B cell (primary cell): ENCODE results near the gene ECHDC1. TPM values are rescaled to one million over a fixed set of nuclear protein-coding genes. Genes with fewer than 3 reads are reported as not detected.

Experiments
- ATAC-seq: fragments of 200-7000 bp; cut with Tn5 transposase; one replicate; pipeline ENCODE4 v1.10.0; 2021; ENCODE audit warnings: low read depth, mild to moderate bottlenecking, moderate number of reproducible peaks, moderate library complexity
- CTCF ChIA-PET: fragments of 350-600 bp; sonication (Branson Sonifier 250); formaldehyde crosslinking; loops from one replicate; lab custom pipeline; 2021; ENCODE audit warnings: antibody characterized with exemption, inconsistent platforms; lab: Charles Lee
- POLR2A ChIA-PET: fragments of 350-600 bp; sonication (Branson Sonifier 250); formaldehyde crosslinking; loops from one replicate; lab custom pipeline; 2021; ENCODE audit warnings: antibody characterized with exemption; lab: Charles Lee
- DNase-seq: peaks from one replicate; pipeline ENCODE4 v3.0.0; 2013
- H2AFZ ChIP-seq: 2 replicates; pipeline ENCODE4 v1.6.1; 2012; ENCODE audit warnings: mild to moderate bottlenecking, low read depth, low read length; ENCODE audit not compliant: insufficient read depth, poor library complexity, severe bottlenecking
- H3K27ac ChIP-seq, 2 donors: 1 replicate in 1 of 2; 2 replicates in 1 of 2; pipeline ENCODE4 v1.5.1; 2012 to 2013; ENCODE audit warnings: low read length in 2 of 2, mild to moderate bottlenecking in 2 of 2, moderate library complexity in 1 of 2
- H3K27me3 ChIP-seq, 4 experiments: fragments of 200-600 bp in 1 of 4; sonication (generic) in 1 of 4; replicated peaks in 1 of 4; 1 replicate in 2 of 4; 2 replicates in 2 of 4; pipeline versions ENCODE4 v1.6.1 to v1.7.0; 2013 to 2016; ENCODE audit warnings: low read length in 3 of 4, mild to moderate bottlenecking in 2 of 4, mixed read lengths in 1 of 4, moderate library complexity in 1 of 4; ENCODE audit not compliant: insufficient read depth in 4 of 4, control insufficient read depth in 3 of 4; ENCODE audit errors: control extremely low read depth in 1 of 4
- H3K36me3 ChIP-seq, 2 experiments: replicated peaks in 1 of 2; 1 replicate in 1 of 2; 2 replicates in 1 of 2; pipeline versions ENCODE4 v1.6.1 to v1.7.1; 2013; ENCODE audit warnings: low read length in 1 of 2; ENCODE audit not compliant: insufficient read depth in 2 of 2, control insufficient read depth in 1 of 2; ENCODE audit errors: control extremely low read depth in 1 of 2, extremely low read depth in 1 of 2
- H3K4me1 ChIP-seq, 2 donors: fragments of 200-600 bp in 1 of 2; sonication (generic) in 1 of 2; 1 replicate in 1 of 2; 2 replicates in 1 of 2; pipeline versions ENCODE4 v1.5.1 to v1.6.1; 2013 to 2017; ENCODE audit warnings: low read length in 2 of 2; ENCODE audit not compliant: control insufficient read depth in 2 of 2, insufficient read depth in 2 of 2
- H3K4me2 ChIP-seq: replicated peaks from 2 replicates; pipeline ENCODE3; 2012; ENCODE audit warnings: mild to moderate bottlenecking, low read depth, low read length; ENCODE audit not compliant: poor library complexity, severe bottlenecking
- H3K4me3 ChIP-seq, 5 experiments: fragments of 200-600 bp in 1 of 5; sonication (generic) in 1 of 5; 1 replicate in 3 of 5; 2 replicates in 2 of 5; pipeline versions ENCODE4 v1.5.1 to v1.7.0; 2011 to 2016; ENCODE audit warnings: low read length in 4 of 5, mild to moderate bottlenecking in 4 of 5, low read depth in 2 of 5, control low read depth in 1 of 5, moderate library complexity in 1 of 5; ENCODE audit not compliant: insufficient read depth in 1 of 5; ENCODE audit errors: control extremely low read depth in 1 of 5, extremely low read depth in 1 of 5
- H3K79me2 ChIP-seq: fragments of 200-600 bp; sonication (generic); one replicate; pipeline ENCODE4 v1.6.0; 2016; ENCODE audit warnings: low read length; ENCODE audit not compliant: control insufficient read depth, insufficient read depth
- H3K9ac ChIP-seq: fragments of 200-600 bp; sonication (generic); 2 replicates; pipeline ENCODE4 v1.6.1; 2017; ENCODE audit warnings: mild to moderate bottlenecking, low read length, moderate library complexity
- H3K9me3 ChIP-seq, 3 donors: one replicate each; pipeline versions ENCODE4 v1.6.1 to v1.7.1; 2013; ENCODE audit warnings: low read length in 2 of 3; ENCODE audit not compliant: control insufficient read depth in 2 of 3, insufficient read depth in 1 of 3; ENCODE audit errors: control extremely low read depth in 1 of 3
- H4K20me1 ChIP-seq: 2 replicates; pipeline ENCODE4 v1.6.0; 2012; ENCODE audit warnings: mild to moderate bottlenecking, low read length; ENCODE audit not compliant: insufficient read depth, control insufficient read depth, poor library complexity, severe bottlenecking
- H3K27ac Mint-ChIP-seq: one replicate; pipeline ENCODE4 v1.8.0; 2021; ENCODE audit warnings: mixed read lengths
- H3K27me3 Mint-ChIP-seq: one replicate; pipeline ENCODE4 v1.8.0; 2021; ENCODE audit warnings: mixed read lengths
- H3K4me1 Mint-ChIP-seq: one replicate; pipeline ENCODE4 v1.8.0; 2021; ENCODE audit warnings: mixed read lengths
- H3K4me3 Mint-ChIP-seq: one replicate; pipeline ENCODE4 v1.8.0; 2021; ENCODE audit warnings: mixed read lengths
- H3K9me3 Mint-ChIP-seq: one replicate; pipeline ENCODE4 v1.8.0; 2022; ENCODE audit warnings: mixed read lengths; ENCODE audit not compliant: insufficient read depth
- CTCF ChIP-seq: fragments of 200-600 bp; IDR thresholded peaks from one replicate; pipeline ENCODE4 v1.8.0; 2022; ENCODE audit warnings: antibody characterized with exemption, mild to moderate bottlenecking
- EZH2 ChIP-seq: IDR thresholded peaks from 2 replicates; pipeline ENCODE4 v1.6.1; 2012; ENCODE audit warnings: borderline replicate concordance, low read depth, mild to moderate bottlenecking, moderate library complexity, low read length; ENCODE audit not compliant: insufficient read depth, poor library complexity, severe bottlenecking
- WGBS: methylation state at CpG from one replicate; pipeline ENCODE4 v1.1.5; 2013; ENCODE audit warnings: missing lambda C conversion rate; ENCODE audit not compliant: insufficient coverage; 5-methylcytosine and 5-hydroxymethylcytosine counted together
- intact Hi-C: fragments of 100-400 bp; cut with micrococcal nuclease; formaldehyde crosslinking; loops from one replicate; pipeline ENCODE4 v1.10.0; 2022
- polyA plus RNA-seq: library from polyadenylated mRNA; depleted of rRNA; stranded (reverse); fragments of >200 nt; gene quantifications from 2 replicates; pipeline ENCODE4 v1.2.3, GENCODE V29; 2012
- total RNA-seq, 2 donors: library from RNA; stranded (reverse); fragments of 120-200 nt in 1 of 2; gene quantifications; 1 replicate in 1 of 2; 2 replicates in 1 of 2; pipeline versions ENCODE4 v1.2.3 to v1.2.4, GENCODE V29; 2013 to 2022

ECHDC1 gene
- total and polyA plus RNA-seq, 2 donors (not counting 1 experiment from before 2014, with no cell fraction given): 26.9 to 60.0 TPM

GRCh38 chr6:127291495-127291894, 51.9 kb downstream of the ECHDC1 start:
- Histone ChIP-seq H3K4me1 (peaks cover 0 to 18% of the 10 kb centered on the region in 2 donors), H3K9me3 (no peaks in the 10 kb centered on the region), H3K27ac (peak overlapping the region; percentile 30 to 47), H3K79me2 (peaks cover 5% of the 10 kb centered on the region), H4K20me1 (no peaks in the 10 kb centered on the region), H2AFZ (peak overlapping the region; percentile 31), H3K4me3 (peak overlapping the region in 1 of 5 experiments; percentile 38), H3K9ac (peak overlapping the region; percentile 20), H3K27me3 (no peaks in the 10 kb centered on the region), H3K4me2 (peak overlapping the region; percentile 53), H3K36me3 (peaks cover 7 to 30% of the 10 kb centered on the region in 2 experiments)
- Mint-ChIP-seq H3K9me3 (no peaks in the 10 kb centered on the region), H3K27me3 (no peaks in the 10 kb centered on the region), H3K27ac (peak overlapping the region; percentile 59), H3K4me3 (peak overlapping the region; percentile 59), H3K4me1 (peaks cover 26% of the 10 kb centered on the region)
- CTCF ChIA-PET: interaction anchor here (0.7 to 3.6 kb wide), 4 partner anchors 11 to 226 kb away, joined by 3 to 38 read pairs (median 6); partner anchors contain the start of gene RNF146
- intact Hi-C loops: no loop called here
- POLR2A ChIA-PET: no interaction called here
- peak; percentile 43 for ATAC-seq
- TF ChIP-seq CTCF (no peak), EZH2 (no peak)
- peak; percentile 23 for DNase-seq
- no CpG with 5 or more reads among the region's 5 CpGs for WGBS
